Stomach (tissue), 4 donors: ENCODE data around the gene TEX51.

Source experiments
- CTCF ChIP-seq, 7 experiments: fragments of 450-650 bp in 4 of 7; fragments of 200-600 bp in 3 of 7; sonication (generic) in 3 of 7; IDR thresholded peaks; one replicate each; pipeline ENCODE4 v1.5.1; 2016 to 2019; ENCODE audit warnings: antibody characterized with exemption in 7 of 7, control low read depth in 2 of 7, mild to moderate bottlenecking in 1 of 7
- EP300 ChIP-seq: sonication (generic); formaldehyde crosslinking; IDR thresholded peaks from one replicate; pipeline ENCODE4 v1.6.1; 2017; ENCODE audit warnings: antibody characterized with exemption
- POLR2A ChIP-seq, 4 donors: fragments of 450-650 bp; IDR thresholded peaks; one replicate each; pipeline ENCODE4 v1.6.1; 2016; ENCODE audit warnings: antibody characterized with exemption in 4 of 4, control low read depth in 2 of 4, mild to moderate bottlenecking in 1 of 4, moderate library complexity in 1 of 4
- POLR2AphosphoS5 ChIP-seq, 3 donors: sonication (generic); formaldehyde crosslinking; IDR thresholded peaks; one replicate each; pipeline ENCODE4 v1.6.1; 2016; ENCODE audit warnings: antibody characterized with exemption in 3 of 3

GRCh38 chr2:126914811-126915500 is 16.3 kb downstream of the TEX51 start:
- TF ChIP-seq POLR2A (IDR thresholded peaks at IDR 0.05) (no peak), CTCF (IDR thresholded peaks at IDR 0.05) (no peak), EP300 (no peak), POLR2AphosphoS5 (IDR thresholded peaks at IDR 0.05) (no peak)
